Subcutaneous abdominal adipose tissue (tissue), 5 donors: ENCODE measurements around the gene SLC7A10.

ENCODE experiments used
- H3K27ac ChIP-seq: one replicate; pipeline ENCODE4 v1.7.0; 2013; ENCODE audit warnings: low read depth, mild to moderate bottlenecking, inconsistent platforms, low read length, moderate library complexity
- H3K27me3 ChIP-seq, 5 donors: one replicate each; pipeline ENCODE4 v1.7.0; 2013; ENCODE audit warnings: low read length in 5 of 5, inconsistent platforms in 1 of 5; ENCODE audit not compliant: control insufficient read depth in 5 of 5, insufficient read depth in 4 of 5
- H3K36me3 ChIP-seq, 5 donors: one replicate each; pipeline ENCODE4 v1.7.0; 2013; ENCODE audit warnings: low read length in 5 of 5; ENCODE audit not compliant: control insufficient read depth in 5 of 5, insufficient read depth in 5 of 5
- H3K4me1 ChIP-seq, 5 donors: one replicate each; pipeline ENCODE4 v1.7.0; 2013; ENCODE audit warnings: low read length in 5 of 5, mild to moderate bottlenecking in 3 of 5, moderate library complexity in 1 of 5; ENCODE audit not compliant: control insufficient read depth in 5 of 5, insufficient read depth in 5 of 5
- H3K4me3 ChIP-seq, 5 donors: one replicate each; pipeline ENCODE4 v1.7.0; 2013; ENCODE audit warnings: low read length in 5 of 5, low read depth in 1 of 5
- H3K9ac ChIP-seq, 5 donors: one replicate each; pipeline ENCODE4 v1.7.0; 2013; ENCODE audit warnings: low read length in 5 of 5, mild to moderate bottlenecking in 4 of 5, moderate library complexity in 3 of 5
- H3K9me3 ChIP-seq, 5 donors: one replicate each; pipeline ENCODE4 v1.7.0; 2013; ENCODE audit warnings: low read length in 5 of 5; ENCODE audit not compliant: control insufficient read depth in 5 of 5
- donor health status: healthy.
- donor health status: healthy.
- donor health status: healthy.
- donor health status: healthy.
- donor health status: healthy.

SLC7A10 gene

DNA sequence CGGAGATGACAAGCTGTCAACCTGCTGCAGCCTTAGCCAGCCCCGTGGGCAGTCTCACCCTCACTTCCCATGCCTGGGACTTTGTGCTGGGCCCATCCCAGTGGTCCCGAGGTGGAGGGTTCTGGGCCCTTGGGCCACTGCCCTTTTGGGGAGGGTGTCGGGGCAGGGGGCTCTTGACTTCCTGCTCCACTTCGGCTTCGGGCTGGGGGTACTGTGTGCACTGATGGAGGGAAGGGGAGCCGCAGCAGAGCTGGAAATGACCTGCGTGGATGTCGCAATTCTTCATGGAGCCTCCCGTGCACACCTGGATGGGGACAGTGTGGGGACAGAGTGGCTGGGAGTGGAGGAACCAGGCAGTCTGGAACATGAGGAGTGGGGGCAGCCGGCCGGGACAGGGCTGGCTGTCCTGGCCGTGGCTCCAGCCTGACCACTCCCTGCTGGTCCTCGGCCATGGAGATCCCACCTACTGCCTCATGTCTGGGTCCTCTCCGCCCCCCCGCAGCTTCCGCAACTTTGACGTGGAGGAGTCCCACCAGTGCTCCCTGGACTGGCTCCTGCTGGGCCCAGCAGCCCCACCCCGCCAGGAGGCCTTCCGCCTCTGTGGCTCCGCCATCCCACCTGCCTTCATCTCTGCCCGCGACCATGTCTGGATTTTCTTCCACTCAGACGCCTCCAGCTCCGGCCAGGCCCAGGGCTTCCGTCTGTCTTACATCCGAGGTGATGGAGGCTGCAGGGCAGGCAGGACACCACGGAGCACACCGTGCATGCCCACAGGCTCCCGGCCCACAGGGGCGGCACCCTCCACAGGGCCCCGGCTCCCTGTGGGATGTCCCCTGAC, 21.3 kb downstream of the SLC7A10 start:
- H3K36me3 ChIP-seq = peaks cover 0 to 82% (median 35%) of the 10 kb centered on the region in 5 donors
- no peak overlapping the region for H3K4me3 ChIP-seq
- peaks cover 3 to 20% (median 14%) of the 10 kb centered on the region in 5 donors for H3K4me1 ChIP-seq
- no peak overlapping the region for H3K9ac ChIP-seq
- H3K9me3 ChIP-seq = no peaks in the 10 kb centered on the region
- no peak overlapping the region for H3K27ac ChIP-seq
- no peaks in the 10 kb centered on the region for H3K27me3 ChIP-seq

DNA sequence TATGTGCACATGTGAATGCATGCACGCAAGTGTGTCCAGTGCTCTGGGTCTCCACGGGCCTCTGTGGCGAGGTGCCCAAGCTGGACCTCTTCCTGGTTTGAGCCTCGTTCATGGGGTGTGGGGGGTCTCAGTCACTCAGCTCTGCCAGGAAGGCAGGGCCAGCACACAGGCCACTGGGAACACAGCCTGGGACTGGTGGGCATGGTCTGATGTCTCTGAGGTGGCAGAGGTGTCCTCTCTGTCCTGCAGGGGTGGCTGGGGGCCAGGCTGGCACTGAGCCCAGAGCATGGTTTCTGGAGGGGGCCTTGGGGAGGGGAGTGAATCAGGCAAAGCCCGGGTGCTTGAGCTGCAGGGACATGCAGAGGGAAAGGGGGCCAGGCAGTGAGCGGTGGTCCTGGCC, 22.1 kb downstream of the SLC7A10 start:
- Histone ChIP-seq H3K36me3 (peaks cover 0 to 89% (median 35%) of the 10 kb centered on the region in 5 donors), H3K4me3 (no peak overlapping the region), H3K27me3 (no peaks in the 10 kb centered on the region), H3K9ac (no peak overlapping the region), H3K27ac (no peak overlapping the region), H3K9me3 (no peaks in the 10 kb centered on the region), H3K4me1 (peaks cover 2 to 12% (median 9%) of the 10 kb centered on the region in 5 donors)

DNA sequence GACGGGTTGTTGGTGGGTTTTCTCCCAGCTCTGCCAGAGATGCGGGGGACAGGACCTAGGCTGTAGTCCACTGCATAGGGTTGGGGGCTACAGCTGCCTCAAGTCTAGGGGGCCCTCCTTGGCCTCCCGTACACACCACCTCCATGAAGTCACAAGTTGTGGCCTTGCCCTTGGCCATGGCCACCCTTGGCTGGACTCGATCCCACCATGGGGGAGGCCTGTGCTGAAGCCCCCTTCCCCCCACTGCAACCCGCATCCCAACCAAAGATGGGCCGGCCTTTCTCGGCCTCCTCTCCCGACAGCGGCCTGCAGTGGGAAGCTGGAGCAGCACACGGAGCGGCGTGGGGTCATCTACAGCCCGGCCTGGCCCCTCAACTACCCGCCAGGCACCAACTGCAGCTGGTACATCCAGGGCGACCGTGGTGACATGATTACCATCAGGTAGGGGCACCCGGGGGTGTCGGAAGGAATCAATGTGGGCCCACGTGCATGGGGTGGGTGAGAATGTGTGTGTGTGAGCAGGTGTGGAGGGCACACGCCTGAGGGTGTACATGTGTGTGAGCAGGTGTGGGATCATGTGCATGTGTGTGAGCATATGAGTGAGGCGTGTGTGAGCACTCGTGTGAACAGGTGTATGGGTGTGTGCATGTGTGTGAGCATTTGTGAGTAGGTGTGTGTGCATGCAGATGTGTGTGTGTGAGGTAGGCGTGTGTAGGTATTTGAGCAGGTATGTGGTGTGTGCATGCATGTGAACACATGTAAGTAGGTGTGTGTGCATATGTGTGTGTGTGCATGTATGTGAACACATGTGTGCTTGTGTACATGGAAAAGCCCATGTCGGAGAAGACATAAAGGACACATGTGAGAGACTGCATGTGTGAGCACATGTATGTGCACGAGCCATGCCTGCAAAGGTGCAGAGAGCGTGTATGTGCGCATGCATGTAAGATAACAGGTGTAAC, 22.8 kb downstream of the SLC7A10 start:
- peaks cover 0 to 90% (median 39%) of the 10 kb centered on the region in 5 donors for H3K36me3 ChIP-seq
- no peak overlapping the region for H3K27ac ChIP-seq

DNA sequence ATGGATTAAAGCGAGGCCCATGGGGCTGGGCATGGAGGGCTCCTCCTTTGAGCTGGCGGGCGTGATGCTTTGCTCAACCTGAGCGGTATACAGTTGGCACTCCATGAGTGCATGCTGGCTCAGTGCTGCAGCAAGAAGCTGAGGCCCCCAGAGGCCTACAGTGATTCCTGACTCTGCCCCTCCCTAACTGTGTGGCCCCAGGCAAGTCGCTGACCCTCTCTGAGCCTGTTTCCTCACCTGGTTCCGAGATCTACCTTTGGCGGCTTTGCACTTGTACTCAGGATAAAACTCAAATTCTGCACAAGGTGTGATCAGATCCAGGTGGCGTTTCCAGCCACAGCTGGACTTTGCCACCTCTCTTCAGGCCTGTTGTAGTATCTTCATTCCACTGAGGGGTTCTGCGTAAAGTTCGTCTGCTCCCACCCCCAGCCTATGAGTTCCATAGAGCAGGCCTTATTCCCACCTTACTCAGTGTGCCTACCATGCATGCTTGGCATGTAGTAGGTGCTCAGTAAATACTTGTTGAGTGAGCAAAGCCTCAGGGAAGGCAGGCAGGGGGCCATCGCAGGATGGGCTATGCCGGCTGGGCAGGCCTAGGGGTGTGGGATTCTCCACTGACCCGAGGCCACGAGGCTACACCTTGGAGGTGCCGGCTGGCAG, 23.6 kb downstream of the SLC7A10 start:
- peaks cover 0 to 90% (median 39%) of the 10 kb centered on the region in 5 donors for H3K36me3 ChIP-seq

More for the DNA sequence above, 22.8 kb downstream of the SLC7A10 start:
- Histone ChIP-seq H3K9me3 (no peaks in the 10 kb centered on the region), H3K9ac (no peak overlapping the region), H3K4me3 (no peak overlapping the region), H3K27me3 (no peaks in the 10 kb centered on the region), H3K4me1 (peaks cover 0 to 5% (median 3%) of the 10 kb centered on the region in 5 donors)

DNA sequence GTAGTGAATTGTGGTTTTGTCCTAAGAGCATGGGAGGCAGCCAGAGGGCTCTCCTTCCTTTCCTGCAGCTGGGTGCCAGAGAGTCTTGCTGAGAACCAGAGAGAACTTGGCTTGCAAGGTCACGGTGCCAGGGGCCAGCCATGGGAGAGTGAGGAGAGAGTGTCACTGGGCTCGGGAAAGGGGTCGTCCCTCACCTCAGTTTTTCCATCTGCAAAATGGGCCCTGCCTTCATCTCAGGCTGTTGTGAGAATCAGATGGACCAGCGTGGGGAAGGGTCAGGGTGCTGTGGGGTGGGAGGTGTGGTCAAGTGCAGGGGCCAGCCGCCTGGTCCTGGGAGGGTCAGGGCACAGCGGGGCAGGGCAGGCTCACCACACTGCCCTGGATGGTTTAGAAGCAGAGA, 24.2 kb downstream of the SLC7A10 start:
- Histone ChIP-seq H3K4me3 (no peak overlapping the region), H3K9me3 (no peaks in the 10 kb centered on the region), H3K4me1 (peaks cover 0 to 1% (median 0%) of the 10 kb centered on the region in 5 donors), H3K27me3 (no peaks in the 10 kb centered on the region), H3K36me3 (peaks cover 0 to 90% (median 39%) of the 10 kb centered on the region in 5 donors), H3K9ac (no peak overlapping the region), H3K27ac (no peak overlapping the region)

More for the DNA sequence above, 23.6 kb downstream of the SLC7A10 start:
- no peaks in the 10 kb centered on the region for H3K4me1 ChIP-seq
- no peaks in the 10 kb centered on the region for H3K27me3 ChIP-seq
- no peak overlapping the region for H3K9ac ChIP-seq
- H3K4me3 ChIP-seq = no peak overlapping the region
- no peaks in the 10 kb centered on the region for H3K9me3 ChIP-seq
- no peak overlapping the region for H3K27ac ChIP-seq

DNA sequence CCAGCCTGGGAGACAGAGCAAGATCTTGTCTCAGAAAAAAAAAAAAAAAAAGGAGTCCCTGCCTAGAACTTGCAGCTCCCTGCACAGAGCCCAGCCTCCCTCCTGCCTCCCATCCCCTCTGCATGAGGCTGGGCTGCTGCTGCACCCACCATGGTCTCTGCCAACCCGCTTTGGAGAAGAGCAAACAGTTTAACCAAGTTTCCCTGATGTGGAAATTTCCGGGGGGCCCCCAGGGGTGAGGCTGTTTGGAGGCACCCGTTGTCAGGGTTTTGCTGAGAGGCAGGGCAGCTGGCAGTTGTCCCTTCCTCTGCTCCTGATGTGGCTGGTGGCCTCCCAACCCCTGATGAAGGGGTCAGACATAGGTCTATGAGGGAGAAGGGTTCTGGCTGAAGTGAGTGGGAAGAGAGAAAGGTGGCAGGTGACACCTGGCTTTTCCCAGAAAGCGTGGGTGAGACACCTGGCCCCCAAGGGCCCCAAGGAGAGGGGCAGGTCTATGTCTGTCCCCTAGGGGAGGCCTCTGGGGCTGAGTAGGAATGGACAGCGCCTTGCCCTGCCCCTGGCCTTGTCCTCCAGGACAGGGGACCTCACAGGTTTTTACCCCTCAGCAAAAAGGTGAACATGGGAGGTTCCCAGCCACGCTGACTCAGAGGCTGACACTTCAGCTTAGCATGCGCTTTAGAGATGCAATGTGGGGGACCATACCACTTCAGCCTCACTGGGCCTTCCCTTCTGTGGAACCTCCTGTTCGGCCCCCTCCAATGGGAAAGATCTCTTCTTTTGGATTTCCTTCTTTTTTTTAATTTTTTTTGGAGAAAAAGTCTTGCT, 26.0 kb downstream of the SLC7A10 start:
- Histone ChIP-seq H3K9ac (no peak overlapping the region), H3K4me1 (peaks cover 2 to 16% (median 12%) of the 10 kb centered on the region in 5 donors), H3K4me3 (no peak overlapping the region), H3K27me3 (no peaks in the 10 kb centered on the region), H3K36me3 (peaks cover 0 to 73% (median 29%) of the 10 kb centered on the region in 5 donors), H3K27ac (no peak overlapping the region), H3K9me3 (no peaks in the 10 kb centered on the region)

DNA sequence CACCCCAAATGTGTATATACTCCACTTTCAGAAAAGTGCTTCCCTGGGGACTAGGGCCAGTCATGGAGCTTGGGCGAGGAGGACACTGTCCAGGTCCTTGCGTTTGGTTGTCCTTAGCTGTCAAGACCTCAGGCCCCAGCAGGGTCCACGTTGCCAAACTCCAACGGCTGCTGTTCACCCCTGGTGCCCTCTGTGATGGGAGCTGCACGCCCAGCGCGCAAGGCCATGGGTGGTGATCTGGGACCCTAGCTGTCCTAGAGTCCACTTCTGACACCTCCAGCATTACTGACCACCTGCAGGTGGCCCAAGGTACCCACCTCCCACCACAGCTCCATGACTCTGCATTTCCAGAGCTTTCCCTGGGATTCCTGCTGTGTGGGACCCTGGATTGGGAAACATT, 27.5 kb downstream of the SLC7A10 start:
- Histone ChIP-seq H3K4me3 (no peak overlapping the region), H3K9me3 (no peaks in the 10 kb centered on the region), H3K4me1 (peaks cover 2 to 22% (median 16%) of the 10 kb centered on the region in 5 donors), H3K27me3 (no peaks in the 10 kb centered on the region), H3K36me3 (peaks cover 0 to 59% (median 16%) of the 10 kb centered on the region in 5 donors), H3K27ac (no peak overlapping the region), H3K9ac (no peak overlapping the region)

DNA sequence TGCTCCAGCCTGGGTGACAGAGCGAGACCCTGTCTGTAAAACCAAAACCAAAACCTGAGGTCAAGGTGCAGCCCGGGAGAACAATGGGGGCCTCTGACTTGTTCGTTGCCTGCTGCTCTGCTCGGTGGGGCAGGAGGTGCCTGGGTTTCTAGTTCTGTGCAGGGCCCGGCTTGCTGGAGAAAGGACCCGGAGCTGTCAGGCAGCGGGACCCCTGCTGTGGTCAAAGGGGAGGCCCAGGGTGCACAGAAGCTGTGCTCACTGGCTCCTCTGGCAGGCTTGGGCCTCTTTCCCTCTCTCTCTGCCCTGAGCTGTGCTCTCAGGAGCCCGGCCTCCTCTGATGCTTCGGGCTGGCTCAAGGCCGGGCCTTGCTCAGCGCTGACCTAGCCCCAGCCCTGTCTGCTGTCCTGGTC, 28.1 kb downstream of the SLC7A10 start:
- no peak overlapping the region for H3K27ac ChIP-seq
- H3K27me3 ChIP-seq = no peaks in the 10 kb centered on the region
- H3K9me3 ChIP-seq = no peaks in the 10 kb centered on the region
- no peak overlapping the region for H3K9ac ChIP-seq
- H3K36me3 ChIP-seq = peaks cover 0 to 53% (median 11%) of the 10 kb centered on the region in 5 donors
- H3K4me1 ChIP-seq = peaks cover 2 to 22% (median 16%) of the 10 kb centered on the region in 5 donors
- no peak overlapping the region for H3K4me3 ChIP-seq
